GM18861 (cell line): Measurements from ENCODE around the gene FAM24B.

Experiments
- ATAC-seq: cut with Tn5 transposase; IDR thresholded peaks from one replicate; pipeline ENCODE4 v1.9.1; 2021; ENCODE audit not compliant: unreplicated experiment

The FAM24B gene

GRCh38 chr10:122828716-122829255 lies 50.6 kb downstream of the FAM24B start:
- no peak for ATAC-seq

GRCh38 chr10:122827302-122827701 lies 52.1 kb downstream of the FAM24B start:
- no peak for ATAC-seq

GRCh38 chr10:122822973-122823690 lies 56.2 kb downstream of the FAM24B start:
- ATAC-seq = no peak

GRCh38 chr10:122821808-122822207 lies 57.6 kb downstream of the FAM24B start:
- no peak for ATAC-seq

- no peak for ATAC-seq
Measured at GRCh38 chr10:122815458-122815857, 63.9 kb downstream of the FAM24B start.

GRCh38 chr10:122814493-122814892 lies 64.9 kb downstream of the FAM24B start:
- no peak for ATAC-seq

GRCh38 chr10:122812751-122813150 lies 66.6 kb downstream of the FAM24B start:
- no peak for ATAC-seq

GRCh38 chr10:122802282-122802681 lies 77.1 kb downstream of the FAM24B start:
- ATAC-seq = no peak
